ENCODE data around the gene PYM1.

DNA sequence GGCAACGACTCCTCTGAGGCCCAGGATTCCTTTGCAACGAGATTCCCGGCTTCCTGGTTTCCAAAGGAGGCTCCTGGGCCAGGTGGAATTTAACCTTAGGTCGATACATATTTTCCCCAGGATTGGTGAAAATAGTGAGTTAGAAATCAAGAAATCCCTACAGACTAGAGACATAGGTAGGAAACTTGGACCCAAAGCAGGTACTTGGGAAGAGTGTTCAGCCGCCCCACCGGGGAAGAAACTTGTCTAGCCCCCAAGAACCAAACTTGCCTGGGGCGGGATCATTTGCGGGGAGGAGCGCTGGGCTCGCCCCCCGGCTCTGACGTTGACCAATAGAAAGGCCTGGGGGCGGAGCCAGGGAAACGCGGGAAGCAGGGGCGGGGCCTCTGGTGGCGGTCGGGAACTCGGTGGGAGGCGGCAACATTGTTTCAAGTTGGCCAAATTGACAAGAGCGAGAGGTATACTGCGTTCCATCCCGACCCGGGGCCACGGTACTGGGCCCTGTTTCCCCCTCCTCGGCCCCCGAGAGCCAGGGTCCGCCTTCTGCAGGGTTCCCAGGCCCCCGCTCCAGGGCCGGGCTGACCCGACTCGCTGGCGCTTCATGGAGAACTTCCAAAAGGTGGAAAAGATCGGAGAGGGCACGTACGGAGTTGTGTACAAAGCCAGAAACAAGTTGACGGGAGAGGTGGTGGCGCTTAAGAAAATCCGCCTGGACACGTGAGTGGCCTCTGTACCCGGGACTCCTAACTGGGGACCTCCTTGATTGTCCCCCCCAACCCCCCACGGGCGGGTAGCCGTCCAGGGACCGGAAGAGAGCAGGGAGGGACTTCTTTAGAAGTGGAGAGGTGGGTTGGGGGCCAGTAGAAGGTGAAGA, 39.0 kb upstream of the PYM1 start, which contains the start of gene CDK2:
- TF ChIP-seq MAX (IDR thresholded peaks at IDR 0.05) = no peak
- no peak for TF ChIP-seq RAD21 (conservative IDR thresholded peaks at IDR 0.05 in 1 of 2, IDR thresholded peaks at IDR 0.05 in 1 of 2)
- TF ChIP-seq CTCF (IDR thresholded peaks at IDR 0.05) = no peak
- TF ChIP-seq USF2 (IDR thresholded peaks at IDR 0.05) = no peak
- no peak for TF ChIP-seq BHLHE40 (IDR thresholded peaks at IDR 0.05; ENCODE audit: low read depth, low read length)

All from A549 (cell line).